HepG2 (cell line): ENCODE results near the gene RPTOR. TPM values are rescaled to one million over a fixed set of nuclear protein-coding genes. Genes with fewer than 3 reads are reported as not detected.

Experiments used
- ATAD3A ChIP-seq: sonication (generic); formaldehyde crosslinking; IDR thresholded peaks from 2 replicates; pipeline ENCODE4 v1.4.0; 2020; ENCODE audit warnings: missing genetic modification reagents
- BCL3 ChIP-seq: sonication (generic); formaldehyde crosslinking; IDR thresholded peaks from 2 replicates; pipeline ENCODE4 v1.5.1; 2020; ENCODE audit warnings: mild to moderate bottlenecking, missing genetic modification reagents, moderate library complexity
- DMAP1 ChIP-seq: IDR thresholded peaks from 2 replicates; pipeline ENCODE4 v1.6.1; 2016
- E2F5 ChIP-seq: sonication (generic); formaldehyde crosslinking; conservative IDR thresholded peaks from 2 replicates; pipeline ENCODE4 v1.4.0; 2020; ENCODE audit warnings: missing genetic modification reagents
- HDAC6 ChIP-seq: fragments of 200-600 bp; sonication (generic); IDR thresholded peaks from 2 replicates; pipeline ENCODE4 v1.7.0; 2017; ENCODE audit warnings: mild to moderate bottlenecking, antibody characterized with exemption, low read length, low read depth
- HNF4A ChIP-seq: sonication (generic); formaldehyde crosslinking; IDR thresholded peaks from 2 replicates; pipeline ENCODE4 v1.4.0; 2020; ENCODE audit warnings: missing genetic modification reagents
- HNRNPL ChIP-seq: fragments of 200-400 bp; formaldehyde crosslinking; IDR thresholded peaks from 2 replicates; pipeline ENCODE4 v1.6.1; 2017; ENCODE audit warnings: mild to moderate bottlenecking, low read depth, low read length
- IRF1 ChIP-seq: sonication (generic); formaldehyde crosslinking; IDR thresholded peaks from 2 replicates; pipeline ENCODE4 v1.4.0; 2020; ENCODE audit warnings: low read depth, mild to moderate bottlenecking, missing genetic modification reagents
- KLF13 ChIP-seq: sonication (generic); formaldehyde crosslinking; IDR thresholded peaks from 2 replicates; pipeline ENCODE4 v1.4.0; 2020; ENCODE audit warnings: mild to moderate bottlenecking, missing genetic modification reagents
- KLF16 ChIP-seq, 2 experiments: sonication (generic) in 1 of 2; formaldehyde crosslinking in 1 of 2; IDR thresholded peaks; 2 replicates each; pipeline versions ENCODE4 v1.6.1 to v1.8.0; 2016 to 2023; ENCODE audit warnings: missing genetic modification reagents in 2 of 2, missing compliant biosample characterization in 1 of 2
- POGZ ChIP-seq: sonication (generic); formaldehyde crosslinking; IDR thresholded peaks from 2 replicates; pipeline ENCODE4 v1.4.0; 2020; ENCODE audit warnings: mild to moderate bottlenecking, missing genetic modification reagents
- SALL1 ChIP-seq: sonication (generic); formaldehyde crosslinking; IDR thresholded peaks from 2 replicates; pipeline ENCODE4 v1.8.0; 2022; ENCODE audit warnings: mild to moderate bottlenecking, missing genetic modification reagents
- SMAD9 ChIP-seq: sonication (generic); formaldehyde crosslinking; IDR thresholded peaks from 2 replicates; pipeline ENCODE4 v1.5.1; 2020; ENCODE audit warnings: mild to moderate bottlenecking, missing genetic modification reagents
- SNAI1 ChIP-seq: sonication (generic); formaldehyde crosslinking; IDR thresholded peaks from 2 replicates; pipeline ENCODE4 v1.5.0; 2020; ENCODE audit warnings: mild to moderate bottlenecking, missing genetic modification reagents, borderline replicate concordance
- SOX6 ChIP-seq, 2 experiments: fragments of 450-650 bp in 1 of 2; sonication (generic) in 1 of 2; formaldehyde crosslinking in 1 of 2; IDR thresholded peaks; 2 replicates each; pipeline versions ENCODE4 v1.4.0 to v1.6.1; 2017 to 2020; ENCODE audit warnings: antibody characterized with exemption in 1 of 2, mild to moderate bottlenecking in 1 of 2, missing genetic modification reagents in 1 of 2
- SSRP1 ChIP-seq: IDR thresholded peaks from 2 replicates; pipeline ENCODE4 v1.6.1; 2016; ENCODE audit warnings: control low read depth
- TEAD3 ChIP-seq: optimal IDR thresholded peaks from 2 replicates; pipeline ENCODE3; 2016; ENCODE audit warnings: borderline replicate concordance
- THAP9 ChIP-seq: sonication (generic); formaldehyde crosslinking; IDR thresholded peaks from 2 replicates; pipeline ENCODE4; 2020; ENCODE audit warnings: missing genetic modification reagents, mild to moderate bottlenecking, borderline replicate concordance
- THRA ChIP-seq: sonication (generic); formaldehyde crosslinking; IDR thresholded peaks from 2 replicates; pipeline ENCODE4 v1.4.0; 2020; ENCODE audit warnings: missing genetic modification reagents, borderline replicate concordance
- XBP1 ChIP-seq: sonication (generic); formaldehyde crosslinking; IDR thresholded peaks from 2 replicates; pipeline ENCODE4 v1.5.0; 2020; ENCODE audit warnings: missing genetic modification reagents
- XRCC5 ChIP-seq: fragments of 200-400 bp; formaldehyde crosslinking; optimal IDR thresholded peaks from 2 replicates; pipeline ENCODE3; 2017; ENCODE audit warnings: mild to moderate bottlenecking, low read length
- ZNF331 ChIP-seq: sonication (generic); formaldehyde crosslinking; IDR thresholded peaks from 2 replicates; pipeline ENCODE4 v1.4.0; 2020; ENCODE audit warnings: missing genetic modification reagents
- polyA plus RNA-seq, 8 experiments: library from polyadenylated mRNA; depleted of rRNA in 3 of 8; stranded (reverse) in 7 of 8; unstranded in 1 of 8; fragments of >200 nt; fragmentation: Illumina TruSeq in 4 of 8; extraction: Trizol in 4 of 8; gene quantifications; 2 replicates each; pipeline versions ENCODE4 v1.2.1 to v1.2.3, GENCODE V29; 2011 to 2016; ENCODE audit warnings: low read depth in 4 of 8, missing spikeins in 1 of 8, mixed read lengths in 1 of 8; ENCODE audit not compliant: insufficient read depth in 1 of 8
- total RNA-seq, 5 experiments: library from RNA; depleted of rRNA; stranded (reverse); fragments of >200 nt; fragmentation: Illumina TruSeq; extraction: Trizol; gene quantifications; 2 replicates each; pipeline ENCODE4 v1.2.3, GENCODE V29; 2016; ENCODE audit warnings: low read depth in 1 of 5

Gene RPTOR
- total and polyA plus RNA-seq, 2 of the 13 experiments (the other 11 are each of a cell fraction or from before 2014, with no cell fraction given): 6.6 to 25.3 TPM

GRCh38 chr17:80544655-80545498 is at the start of gene RPTOR (continued):
- TF ChIP-seq SMAD9 (CRISPR knock-in tag) (0 out of 2 replicates have a peak, but pooled peaks have one; percentile 2), DMAP1 (peak; percentile 93), E2F5 (peak; percentile 70; the same call in 1 of the 2 replicates), ZNF331 (CRISPR knock-in tag) (peak; percentile 92), HNF4A (CRISPR knock-in tag) (peak; percentile 35; the same call in 1 of the 2 replicates), XBP1 (0 out of 2 replicates have a peak, but pooled peaks have one; percentile 56), IRF1 (CRISPR knock-in tag) (peak; percentile 49; the same call in 1 of the 2 replicates), THRA (CRISPR knock-in tag) (peak; percentile 86), BCL3 (CRISPR knock-in tag) (peak; percentile 92), ATAD3A (CRISPR knock-in tag) (no peak), KLF13 (peak; percentile 55; the same call in 1 of the 2 replicates), HNRNPL (0 out of 2 replicates have a peak, but pooled peaks have one; percentile 40), XRCC5 (peak; percentile 94), THAP9 (peak; percentile 97), SNAI1 (peak; percentile 57; the same call in 1 of the 2 replicates), SOX6 (IDR thresholded peaks at IDR 0.05) (no peak), SOX6 (CRISPR knock-in tag; IDR thresholded peaks at IDR 0.05) (peak; percentile 73), POGZ (CRISPR knock-in tag) (peak; percentile 89), SSRP1 (CRISPR knock-in tag) (peak; percentile 62), SALL1 (CRISPR knock-in tag) (peak; percentile 96), TEAD3 (CRISPR knock-in tag) (peak; percentile 89), KLF16 (CRISPR knock-in tag; IDR thresholded peaks at IDR 0.05) (peak; percentile 23 to 91; a peak in 3 of 4 replicates), HDAC6 (no peak)
